GM19463 (cell line): ENCODE data around the gene EXOSC1.
"Not testable (repeated sequence)": the region's sequence is repeated elsewhere in the genome, so short reads cannot be mapped to it uniquely, and the experiment has no call there.

Source experiments
- ATAC-seq: cut with Tn5 transposase; IDR thresholded peaks from one replicate; pipeline ENCODE4 v1.9.1; 2021; ENCODE audit warnings: mild to moderate bottlenecking, moderate library complexity; ENCODE audit not compliant: unreplicated experiment

Gene EXOSC1

GRCh38 chr10:97411406-97411805 lies 34.4 kb downstream of the EXOSC1 start:
- ATAC-seq = no peak

- ATAC-seq = no peak
Measured at GRCh38 chr10:97408496-97408992, 37.3 kb downstream of the EXOSC1 start.

GRCh38 chr10:97407952-97408248 lies 37.9 kb downstream of the EXOSC1 start:
- no peak for ATAC-seq

GRCh38 chr10:97407211-97407951 lies 38.4 kb downstream of the EXOSC1 start:
- ATAC-seq = peak; percentile 95

GRCh38 chr10:97406483-97406882 lies 39.3 kb downstream of the EXOSC1 start:
- ATAC-seq = not testable (repeated sequence)

GRCh38 chr10:97406064-97406463 lies 39.7 kb downstream of the EXOSC1 start:
- no peak for ATAC-seq

GRCh38 chr10:97404044-97404443 lies 41.8 kb downstream of the EXOSC1 start:
- ATAC-seq = no peak

- no peak for ATAC-seq
Measured at GRCh38 chr10:97401455-97401919, 44.3 kb downstream of the EXOSC1 start.

GRCh38 chr10:97400665-97401454 lies 44.9 kb downstream of the EXOSC1 start, which contains the start of gene RRP12:
RRP12 (minus strand) TSS chr10:97401340; CDS start chr10:97401231, 109 bp downstream.
- peak; percentile 99 for ATAC-seq

- no peak for ATAC-seq
Measured at GRCh38 chr10:97399843-97400545, 45.8 kb downstream of the EXOSC1 start.

GRCh38 chr10:97396056-97396455 lies 49.8 kb downstream of the EXOSC1 start:
- no peak for ATAC-seq

- no peak for ATAC-seq
Measured at GRCh38 chr10:97393034-97393573, 52.7 kb downstream of the EXOSC1 start.

GRCh38 chr10:97390091-97390490 lies 55.7 kb downstream of the EXOSC1 start:
- ATAC-seq = no peak

GRCh38 chr10:97388152-97388551 lies 57.7 kb downstream of the EXOSC1 start:
- ATAC-seq = no peak
